NCI-H1048 (cell line): ENCODE results near the gene IL26.
"Not testable (repeated sequence)": the region's sequence is repeated elsewhere in the genome, so short reads cannot be mapped to it uniquely, and the experiment has no call there.

Experiments
- DNase-seq: peaks from one replicate; lab custom pipeline; 2025; lab: John Stamatoyannopoulos, UW

IL26 gene

GRCh38 chr12:68240079-68240478 lies 14.5 kb upstream of the IL26 start:
- DNase-seq: no peak

GRCh38 chr12:68239309-68239982 lies 13.8 kb upstream of the IL26 start:
- no peak for DNase-seq

- no peak for DNase-seq
Observed at GRCh38 chr12:68237619-68238018, 12.0 kb upstream of the IL26 start.

GRCh38 chr12:68237078-68237477 lies 11.5 kb upstream of the IL26 start:
- DNase-seq: no peak

GRCh38 chr12:68236421-68237059 lies 10.9 kb upstream of the IL26 start:
- no peak for DNase-seq

- DNase-seq: no peak
Observed at GRCh38 chr12:68235576-68235975, 10.0 kb upstream of the IL26 start.

GRCh38 chr12:68234140-68234539 lies 8.5 kb upstream of the IL26 start:
- no peak for DNase-seq

GRCh38 chr12:68233498-68233897 lies 7.9 kb upstream of the IL26 start:
- DNase-seq: no peak

- no peak for DNase-seq
Observed at GRCh38 chr12:68231691-68232090, 6.1 kb upstream of the IL26 start.

- DNase-seq: no peak
Observed at GRCh38 chr12:68231229-68231628, 5.6 kb upstream of the IL26 start.

GRCh38 chr12:68229956-68230355 lies 4.3 kb upstream of the IL26 start:
- no peak for DNase-seq

- no peak for DNase-seq
Observed at GRCh38 chr12:68227356-68227755, 1.7 kb upstream of the IL26 start.

GRCh38 chr12:68224613-68225285 lies 861 bp downstream of the IL26 start:
- no peak for DNase-seq

GRCh38 chr12:68223067-68223747 lies 2.4 kb downstream of the IL26 start:
- DNase-seq: peak; percentile 70

- no peak for DNase-seq
Observed at GRCh38 chr12:68222326-68222725, 3.3 kb downstream of the IL26 start.

- DNase-seq: no peak
Observed at GRCh38 chr12:68221497-68221896, 4.1 kb downstream of the IL26 start.

GRCh38 chr12:68210875-68211274 lies 14.7 kb downstream of the IL26 start:
- DNase-seq: no peak

GRCh38 chr12:68209048-68209728 lies 16.4 kb downstream of the IL26 start:
- DNase-seq: not testable (repeated sequence)

- DNase-seq: no peak
Observed at GRCh38 chr12:68207276-68207675, 18.3 kb downstream of the IL26 start.

GRCh38 chr12:68206446-68206845 lies 19.2 kb downstream of the IL26 start:
- DNase-seq: no peak

GRCh38 chr12:68203460-68203875 lies 22.1 kb downstream of the IL26 start:
- no peak for DNase-seq

GRCh38 chr12:68200854-68201253 lies 24.8 kb downstream of the IL26 start:
- DNase-seq: no peak
